CD1c-positive myeloid dendritic cell (primary cell): ENCODE results near the gene IPP.
"Not testable (repeated sequence)": the region's sequence is repeated elsewhere in the genome, so short reads cannot be mapped to it uniquely, and the experiment has no call there.

Source experiments
- DNase-seq: peaks from one replicate; pipeline ENCODE4 v3.0.0-alpha.2; 2016; ENCODE audit errors: extremely low spot score

The IPP gene

GRCh38 chr1:45750298-45751038, at the start of gene IPP:
Gene IPP, minus strand, starts transcription at chr1:45750653. Its CDS starts 4,242 bp downstream, at chr1:45746411.
- peak; percentile 99 for DNase-seq

DNA sequence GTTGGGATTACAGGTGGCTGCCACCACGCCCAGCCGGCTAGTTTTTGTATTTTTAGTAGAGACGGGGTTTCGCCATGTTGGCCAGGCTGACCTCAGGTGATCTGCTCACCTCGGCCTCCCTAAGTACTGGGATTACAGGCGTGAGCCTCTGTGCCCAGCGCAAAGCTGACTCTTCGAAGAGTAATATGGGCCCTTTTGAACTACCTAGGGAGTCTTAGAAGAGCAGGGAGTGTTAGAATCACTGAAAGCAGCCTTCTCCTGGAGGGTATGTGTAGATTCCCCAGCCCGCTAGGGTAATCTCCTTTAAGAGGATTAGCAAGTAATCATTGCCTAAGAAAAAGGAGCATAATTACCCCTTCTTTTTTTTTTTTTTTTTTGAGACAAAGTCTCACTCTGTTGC, 46.5 kb upstream of the IPP start:
- no peak for DNase-seq

GRCh38 chr1:45796381-45796780, 45.9 kb upstream of the IPP start:
- no peak for DNase-seq

GRCh38 chr1:45793942-45794604, 43.6 kb upstream of the IPP start:
- no peak for DNase-seq

GRCh38 chr1:45792744-45793143, 42.3 kb upstream of the IPP start:
- DNase-seq: no peak

GRCh38 chr1:45789601-45790000, 39.1 kb upstream of the IPP start:
- DNase-seq: no peak

- peak; percentile 86 for DNase-seq
Measured at GRCh38 chr1:45787905-45788304, 37.5 kb upstream of the IPP start.

GRCh38 chr1:45785583-45785982, 35.1 kb upstream of the IPP start:
- DNase-seq: no peak

GRCh38 chr1:45775794-45776193, 25.3 kb upstream of the IPP start:
- DNase-seq: no peak

GRCh38 chr1:45772971-45773370, 22.5 kb upstream of the IPP start:
- DNase-seq: no peak

- DNase-seq: no peak
Measured at GRCh38 chr1:45769261-45769932, 18.9 kb upstream of the IPP start.

DNA sequence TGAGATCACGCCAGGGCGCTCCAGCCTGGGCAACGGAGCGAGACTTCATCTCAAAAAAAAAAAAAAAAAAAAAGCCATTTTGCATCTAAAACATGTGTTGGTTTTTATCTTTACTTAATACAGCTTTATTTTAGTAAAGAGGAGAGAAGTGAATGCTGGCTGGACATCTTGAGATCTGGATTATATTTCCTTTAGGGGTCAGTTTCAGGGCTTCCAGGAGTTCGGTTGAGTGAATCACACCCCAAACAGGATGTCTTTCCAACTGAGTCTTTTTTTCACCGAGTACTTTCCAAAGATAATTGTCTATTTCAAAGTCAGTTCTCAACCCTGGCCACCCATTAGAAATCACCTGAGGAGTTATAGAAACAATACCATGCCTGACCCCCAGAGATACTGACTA, 16.6 kb upstream of the IPP start:
- no peak for DNase-seq

- DNase-seq: no peak
Measured at GRCh38 chr1:45765999-45766792, 15.7 kb upstream of the IPP start.

GRCh38 chr1:45762291-45762690, 11.8 kb upstream of the IPP start:
- DNase-seq: peak; percentile 24

GRCh38 chr1:45755697-45756096, 5.2 kb upstream of the IPP start:
- no peak for DNase-seq

GRCh38 chr1:45753248-45754037, 3.0 kb upstream of the IPP start:
- DNase-seq: peak; percentile 18

GRCh38 chr1:45752441-45753052, 2.1 kb upstream of the IPP start:
- DNase-seq: peak; percentile 3

GRCh38 chr1:45752014-45752413, 1.6 kb upstream of the IPP start:
- DNase-seq: no peak

DNA sequence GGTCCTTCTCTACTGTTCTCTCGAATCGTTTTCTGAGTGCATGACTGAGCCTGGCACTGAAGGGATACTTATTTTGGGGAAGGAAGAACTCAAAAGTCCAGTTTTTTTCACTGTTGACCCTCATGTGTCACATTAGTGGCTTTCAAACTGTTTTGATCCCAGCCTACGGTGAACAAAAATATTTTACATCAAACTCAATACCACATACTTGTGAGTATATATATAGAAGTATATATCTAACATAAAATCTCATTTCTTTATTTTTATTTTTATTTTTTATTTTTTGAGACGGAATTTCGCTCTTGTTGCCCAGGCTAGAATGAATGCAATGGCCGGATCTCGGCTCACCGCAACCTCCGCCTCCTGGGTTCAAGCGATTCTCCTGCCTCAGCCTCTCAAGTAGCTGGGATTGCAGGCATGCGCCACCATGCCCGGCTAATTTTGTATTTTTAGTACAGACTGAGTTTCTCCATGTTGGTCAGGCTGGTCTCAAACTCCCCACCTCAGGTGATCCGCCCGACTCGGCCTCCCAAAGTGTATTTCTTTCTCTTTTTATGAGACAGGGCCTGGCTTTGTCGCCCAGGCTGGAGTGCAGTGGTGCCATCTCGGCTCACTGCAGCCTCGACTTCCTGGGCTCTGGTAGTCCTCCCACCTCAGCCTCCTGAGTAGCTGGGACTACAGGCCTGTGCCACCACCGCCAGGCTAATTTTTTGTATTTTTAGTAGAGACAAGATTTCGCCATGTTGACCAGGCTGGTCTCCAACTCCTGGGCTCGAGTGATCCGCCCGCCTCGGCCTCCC, 786 bp upstream of the IPP start:
- DNase-seq: not testable (repeated sequence)

GRCh38 chr1:45746922-45747321, 3.5 kb downstream of the IPP start:
- no peak for DNase-seq
